ENCODE measurements around the gene FOXL2NB. TPM values are rescaled to one million over a fixed set of nuclear protein-coding genes. Genes with fewer than 3 reads are reported as not detected.

FOXL2NB gene
- polyA plus RNA-seq, 5 donors = 0.04 to 0.08 (median 0.05) TPM; not detected in 1

DNA sequence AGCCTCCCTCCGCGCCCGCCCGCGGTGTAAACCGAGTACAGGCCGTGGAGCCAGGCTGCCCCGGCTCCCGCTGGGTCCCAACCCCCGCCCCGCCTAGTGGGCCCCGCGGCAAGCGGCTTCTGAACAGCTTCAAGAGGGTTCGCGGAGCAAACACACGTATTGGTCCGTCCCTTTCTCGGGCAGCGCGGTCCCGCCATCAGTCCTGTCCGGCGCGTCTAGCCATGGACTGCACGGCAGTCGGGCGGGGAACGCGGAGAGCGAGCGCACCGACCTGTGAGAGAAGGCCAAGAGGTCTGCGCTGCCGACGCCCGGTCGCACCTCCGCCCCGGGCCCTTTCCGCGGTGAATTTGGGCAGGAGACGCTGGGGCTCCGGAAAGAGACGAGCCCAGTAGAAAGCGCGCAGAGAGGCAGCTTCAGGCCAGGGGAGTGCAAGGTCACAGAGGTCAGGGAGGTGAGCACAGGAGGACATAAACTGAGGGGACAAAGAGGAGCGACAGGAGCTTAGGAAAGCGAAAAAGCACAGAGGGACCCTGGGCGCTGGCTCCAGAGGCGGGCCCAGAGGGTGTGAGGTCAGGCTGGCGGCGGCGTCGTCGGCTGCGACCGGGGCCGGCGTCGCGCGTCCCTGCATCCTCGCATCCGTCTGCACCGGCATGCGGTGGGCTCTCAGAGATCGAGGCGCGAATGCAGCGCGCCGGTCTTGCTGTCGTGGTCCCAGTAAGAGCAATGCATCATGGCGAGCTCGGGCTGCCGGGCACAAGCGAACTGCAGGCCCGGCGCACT is 1.9 kb upstream of the FOXL2NB start:
- no peak for DNase-seq

GRCh38 chr3:138945709-138946662 is 1.0 kb upstream of the FOXL2NB start:
- no peak for DNase-seq

GRCh38 chr3:138947495-138948121 is 591 bp downstream of the FOXL2NB start:
- no peak for DNase-seq

DNA sequence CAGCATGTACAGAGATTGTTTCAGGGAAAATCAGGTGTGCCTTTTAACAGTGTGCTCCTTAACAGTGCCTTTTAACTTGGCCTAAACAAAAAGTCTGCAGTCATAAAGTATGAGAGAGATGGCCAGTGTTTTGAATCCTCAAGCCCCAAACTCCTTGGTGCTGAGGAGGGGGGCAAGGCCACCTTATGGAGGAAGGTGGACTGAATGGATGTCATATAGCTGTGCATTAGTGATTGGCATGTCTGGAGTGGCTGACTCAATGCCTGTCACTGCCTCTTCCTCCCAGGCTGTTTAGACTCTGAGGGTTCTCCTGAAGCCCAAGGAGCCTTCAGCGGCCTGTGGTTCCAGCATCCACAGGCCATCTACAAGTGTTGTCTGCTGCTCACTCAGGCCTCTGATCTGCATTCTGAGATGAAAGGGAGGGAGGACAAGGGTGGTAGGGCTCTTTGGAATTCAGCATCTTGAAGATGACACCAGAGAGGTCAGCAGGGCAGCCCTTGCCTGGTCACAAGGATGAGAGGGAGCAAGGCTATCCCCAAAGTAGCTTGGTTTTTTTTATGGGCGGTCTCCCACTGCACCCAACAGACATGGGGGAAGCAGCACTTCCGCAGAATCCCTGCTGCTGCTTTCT is 1.5 kb downstream of the FOXL2NB start:
- DNase-seq = no peak

- no peak for DNase-seq
These were observed 2.0 kb downstream of the FOXL2NB start for GRCh38 chr3:138949002-138949418.

DNA sequence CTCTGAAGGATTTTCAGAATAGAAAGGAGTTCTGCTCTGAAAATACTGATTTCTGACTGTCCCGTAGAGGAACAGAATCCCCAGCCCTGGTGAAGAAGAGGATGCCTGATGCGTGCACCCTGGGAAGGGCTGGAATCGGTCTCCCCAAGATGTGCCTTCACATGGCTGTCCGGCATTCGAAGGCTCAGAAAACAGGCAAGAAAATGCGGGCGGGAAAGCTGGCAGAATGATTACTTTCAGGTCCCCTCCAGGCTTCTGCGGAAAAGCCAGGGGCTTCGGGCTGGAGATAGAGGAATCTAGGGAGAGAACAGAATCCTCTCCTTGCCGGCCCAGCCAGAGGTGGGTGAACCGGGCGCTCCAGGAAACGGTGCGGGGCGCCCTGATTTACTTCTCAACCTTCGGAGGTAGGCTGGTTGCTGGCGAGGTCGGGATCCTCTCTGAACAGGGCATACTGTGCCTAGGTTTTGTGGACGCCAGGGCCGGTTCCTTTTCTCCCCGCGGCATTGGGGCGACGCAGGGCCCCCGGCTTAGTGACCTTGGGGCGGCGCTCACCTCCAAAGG is 2.5 kb downstream of the FOXL2NB start:
- no peak for DNase-seq

- no peak for DNase-seq
These were observed 3.1 kb downstream of the FOXL2NB start for GRCh38 chr3:138950006-138950644.

GRCh38 chr3:138950701-138951100 is 3.7 kb downstream of the FOXL2NB start:
- DNase-seq = no peak

- DNase-seq = no peak
These were observed 13.4 kb downstream of the FOXL2NB start for GRCh38 chr3:138960417-138960852.

GRCh38 chr3:138962854-138963560 is 16.0 kb downstream of the FOXL2NB start:
- DNase-seq = no peak

GRCh38 chr3:138964264-138964663 is 17.2 kb downstream of the FOXL2NB start:
- DNase-seq = no peak

- no peak for DNase-seq
These were observed 17.9 kb downstream of the FOXL2NB start for GRCh38 chr3:138964923-138965322.

GRCh38 chr3:138971766-138972320 is 24.8 kb downstream of the FOXL2NB start:
- no peak for DNase-seq

DNA sequence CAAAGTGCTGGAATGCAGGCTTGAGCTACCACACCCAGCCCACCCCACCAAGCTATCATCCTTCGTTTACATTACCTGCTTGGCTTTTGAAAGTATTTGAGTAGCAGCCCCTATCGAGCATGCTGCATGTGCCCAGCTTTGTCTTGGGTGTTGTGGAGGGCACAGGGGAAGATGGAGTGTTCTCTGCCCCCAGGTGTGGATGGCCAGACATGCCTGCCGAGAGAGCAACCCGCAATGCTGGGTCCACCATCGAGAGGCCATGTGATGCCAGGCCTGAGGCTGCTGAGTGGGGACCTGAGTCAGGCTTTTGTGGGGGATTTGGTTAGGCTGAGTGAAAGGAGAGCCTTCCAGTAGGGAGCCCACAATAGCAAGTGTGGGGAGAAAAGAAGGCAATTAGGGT is 25.9 kb downstream of the FOXL2NB start:
- DNase-seq = no peak

- DNase-seq = peak in 1 of 2 donors; percentile 16
These were observed 27.4 kb downstream of the FOXL2NB start for GRCh38 chr3:138974462-138974861.

DNA sequence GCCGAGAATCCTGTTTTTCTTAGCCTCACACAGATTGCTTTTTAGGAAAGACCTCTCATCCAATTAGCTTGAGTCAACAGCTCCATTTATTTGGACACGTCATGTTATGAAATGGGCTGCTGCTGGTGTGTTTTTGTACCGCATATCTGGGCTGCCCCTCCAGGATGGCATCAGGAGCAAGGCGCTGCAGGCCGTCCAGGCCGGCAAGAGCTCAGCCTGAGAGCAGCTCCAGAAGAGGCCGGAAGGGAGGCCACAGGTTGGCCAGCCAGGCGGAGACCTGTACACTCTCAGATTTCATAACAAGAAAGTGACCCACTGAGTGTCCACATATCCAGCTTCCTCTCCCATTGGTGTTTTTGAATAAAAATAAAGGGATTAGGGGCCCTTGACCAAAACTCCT is 28.3 kb downstream of the FOXL2NB start:
- no peak for DNase-seq

- DNase-seq = no peak
These were observed 29.0 kb downstream of the FOXL2NB start for GRCh38 chr3:138976047-138976446.

GRCh38 chr3:138984816-138985215 is 37.8 kb downstream of the FOXL2NB start:
- DNase-seq = no peak

DNA sequence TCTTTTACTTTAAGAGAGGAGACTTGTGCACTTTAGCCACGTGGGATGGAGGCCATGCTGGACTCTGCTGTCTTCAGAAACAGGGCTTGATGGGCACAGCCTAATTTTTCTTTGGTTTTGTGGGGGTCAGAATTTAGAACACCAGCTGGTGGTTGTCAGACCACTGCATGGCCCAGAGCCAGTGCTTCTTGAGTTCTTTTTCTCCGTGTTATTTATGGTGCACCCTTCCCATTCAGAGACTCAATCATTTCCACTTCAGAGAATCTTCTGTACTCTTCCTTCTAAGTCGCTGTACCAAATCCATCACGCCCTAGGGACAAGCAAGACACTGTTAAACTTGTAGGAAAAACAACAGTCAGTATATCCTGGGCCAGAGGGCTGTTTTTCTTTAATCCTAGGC is 38.9 kb downstream of the FOXL2NB start:
- DNase-seq = no peak

DNA sequence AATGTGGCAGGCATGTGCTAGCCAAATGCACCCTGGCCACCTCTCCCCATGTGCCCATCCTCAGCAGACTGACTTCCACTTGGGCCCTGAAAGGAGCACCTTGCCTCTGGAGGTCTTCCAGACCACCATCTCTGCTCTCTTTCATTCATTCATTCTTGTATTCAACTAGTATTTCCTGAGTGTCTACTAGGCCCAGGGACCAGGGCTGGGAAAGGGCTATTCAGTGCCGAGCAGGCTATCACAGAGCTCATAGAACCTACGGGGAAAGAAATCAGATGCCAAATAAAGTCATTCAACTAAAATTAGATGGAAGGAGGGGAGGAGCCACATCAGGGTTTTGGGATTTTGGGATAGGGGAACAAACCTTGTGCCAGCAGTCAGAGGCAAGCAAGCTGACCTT is 40.2 kb downstream of the FOXL2NB start:
- no peak for DNase-seq
